ENCODE measurements around the gene SCN3A.

- no peak for TF ChIP-seq EZH2 (optimal IDR thresholded peaks at IDR 0.05; ENCODE audit: low read depth, low read length)
- no peak for TF ChIP-seq EZH2phosphoT487 (IDR thresholded peaks at IDR 0.05; ENCODE audit: low read length)
- no peak for TF ChIP-seq CTCF (IDR thresholded peaks at IDR 0.05; ENCODE audit: low read length)
Measured at GRCh38 chr2:165120740-165121467, 82.9 kb downstream of the SCN3A start.

All from MM.1S (cell line).